MM.1S (cell line): ENCODE data around the gene YWHAG.

Source experiments
- DNase-seq: peaks from one replicate; pipeline ENCODE4 v3.0.0-alpha.2; 2015
- H2AFZ ChIP-seq: fragments of 300-600 bp; sonication (generic); 2 replicates; pipeline ENCODE4 v1.6.0; 2016; ENCODE audit warnings: antibody characterized with exemption, low read length
- H3F3A ChIP-seq: fragments of 300-600 bp; sonication (generic); 2 replicates; pipeline ENCODE4 v1.6.1; 2016; ENCODE audit warnings: mild to moderate bottlenecking, antibody characterized with exemption, low read length, moderate library complexity, mixed read lengths; ENCODE audit not compliant: insufficient read depth
- H3K27ac ChIP-seq: fragments of 300-600 bp; sonication (generic); 2 replicates; pipeline ENCODE4 v1.5.1; 2016; ENCODE audit warnings: mild to moderate bottlenecking, low read length
- H3K27me3 ChIP-seq: fragments of 300-600 bp; sonication (generic); replicated peaks from 2 replicates; pipeline ENCODE4 v1.6.0; 2016; ENCODE audit warnings: low read length; ENCODE audit not compliant: insufficient read depth
- H3K36me3 ChIP-seq: fragments of 300-600 bp; sonication (generic); replicated peaks from 2 replicates; pipeline ENCODE4 v1.6.1; 2016; ENCODE audit warnings: mild to moderate bottlenecking, low read length, mixed read lengths; ENCODE audit not compliant: insufficient read depth
- H3K4me1 ChIP-seq: fragments of 300-600 bp; sonication (generic); 2 replicates; pipeline ENCODE4 v1.6.1; 2016; ENCODE audit warnings: low read length, mixed read lengths
- H3K4me2 ChIP-seq: fragments of 300-600 bp; sonication (generic); 2 replicates; pipeline ENCODE4 v1.6.0; 2016; ENCODE audit warnings: low read depth, low read length
- H3K4me3 ChIP-seq: fragments of 300-600 bp; sonication (generic); 2 replicates; pipeline ENCODE4 v1.5.1; 2016; ENCODE audit warnings: low read length, mixed read lengths
- H3K79me2 ChIP-seq: fragments of 300-600 bp; sonication (generic); 2 replicates; pipeline ENCODE4 v1.6.1; 2016; ENCODE audit warnings: mixed run types, low read length, mixed read lengths
- H3K9ac ChIP-seq: fragments of 300-600 bp; sonication (generic); 2 replicates; pipeline ENCODE4 v1.6.1; 2016; ENCODE audit warnings: low read length, mixed read lengths
- H3K9me2 ChIP-seq: fragments of 300-600 bp; sonication (generic); replicated peaks from 2 replicates; pipeline ENCODE4 v1.6.1; 2016; ENCODE audit warnings: mild to moderate bottlenecking, low read length, mixed read lengths; ENCODE audit not compliant: insufficient read depth
- H3K9me3 ChIP-seq: fragments of 300-600 bp; sonication (generic); replicated peaks from 2 replicates; pipeline ENCODE4 v1.6.1; 2016; ENCODE audit warnings: mild to moderate bottlenecking, low read length, mixed read lengths; ENCODE audit not compliant: insufficient read depth
- H4K20me1 ChIP-seq: fragments of 300-600 bp; sonication (generic); 2 replicates; pipeline ENCODE4 v1.6.1; 2016; ENCODE audit warnings: mild to moderate bottlenecking, low read length, moderate library complexity, mixed read lengths; ENCODE audit not compliant: insufficient read depth
- EZH2 ChIP-seq: fragments of 300-600 bp; sonication (generic); optimal IDR thresholded peaks from 2 replicates; pipeline ENCODE3; 2017; ENCODE audit warnings: low read depth, mild to moderate bottlenecking, antibody characterized with exemption, low read length, mixed read lengths
- EZH2phosphoT487 ChIP-seq: fragments of 300-600 bp; sonication (generic); IDR thresholded peaks from 2 replicates; pipeline ENCODE4 v1.6.1; 2018; ENCODE audit warnings: antibody characterized with exemption, low read length
- TF ChIP-seq, protein P1 (sequence below): fragments of 300-600 bp; sonication (generic); IDR thresholded peaks from 2 replicates; pipeline ENCODE4 v1.5.1; 2016; ENCODE audit warnings: antibody characterized with exemption, low read length, mixed read lengths

The YWHAG gene

DNA sequence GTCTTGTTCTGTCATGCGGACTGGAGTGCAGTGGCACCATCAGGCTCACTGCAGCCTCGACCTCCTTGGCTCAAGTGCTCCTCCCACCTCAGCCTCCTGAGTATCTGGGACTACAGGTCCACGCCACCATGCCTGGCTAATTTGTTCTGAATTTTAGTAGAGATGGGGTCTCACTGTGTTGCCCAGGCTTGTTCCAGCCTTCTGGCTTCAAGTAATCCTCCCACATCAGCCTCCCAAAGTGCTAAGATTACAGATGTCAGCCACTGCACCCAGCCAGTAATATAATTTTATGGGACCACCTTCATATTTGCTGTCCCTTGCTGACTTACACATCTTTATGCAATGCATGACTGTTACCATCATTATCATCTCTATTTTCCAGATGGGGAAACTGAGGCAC, 57.8 kb downstream of the YWHAG start:
- H4K20me1 ChIP-seq, result no peaks in the 10 kb centered on the region
- TF ChIP-seq EZH2 (no peak), EZH2phosphoT487 (no peak)
- TF ChIP-seq, protein P1, sequence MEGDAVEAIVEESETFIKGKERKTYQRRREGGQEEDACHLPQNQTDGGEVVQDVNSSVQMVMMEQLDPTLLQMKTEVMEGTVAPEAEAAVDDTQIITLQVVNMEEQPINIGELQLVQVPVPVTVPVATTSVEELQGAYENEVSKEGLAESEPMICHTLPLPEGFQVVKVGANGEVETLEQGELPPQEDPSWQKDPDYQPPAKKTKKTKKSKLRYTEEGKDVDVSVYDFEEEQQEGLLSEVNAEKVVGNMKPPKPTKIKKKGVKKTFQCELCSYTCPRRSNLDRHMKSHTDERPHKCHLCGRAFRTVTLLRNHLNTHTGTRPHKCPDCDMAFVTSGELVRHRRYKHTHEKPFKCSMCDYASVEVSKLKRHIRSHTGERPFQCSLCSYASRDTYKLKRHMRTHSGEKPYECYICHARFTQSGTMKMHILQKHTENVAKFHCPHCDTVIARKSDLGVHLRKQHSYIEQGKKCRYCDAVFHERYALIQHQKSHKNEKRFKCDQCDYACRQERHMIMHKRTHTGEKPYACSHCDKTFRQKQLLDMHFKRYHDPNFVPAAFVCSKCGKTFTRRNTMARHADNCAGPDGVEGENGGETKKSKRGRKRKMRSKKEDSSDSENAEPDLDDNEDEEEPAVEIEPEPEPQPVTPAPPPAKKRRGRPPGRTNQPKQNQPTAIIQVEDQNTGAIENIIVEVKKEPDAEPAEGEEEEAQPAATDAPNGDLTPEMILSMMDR, result no peak
- no peaks in the 10 kb centered on the region for H3K4me1 ChIP-seq
- H3K9me3 ChIP-seq, result no peaks in the 10 kb centered on the region
- DNase-seq, result no peak
- H3K27me3 ChIP-seq, result peaks cover 10% of the 10 kb centered on the region; the same call in 1 of the 2 replicates
- no peak overlapping the region for H3K4me2 ChIP-seq
- H3K4me3 ChIP-seq, result no peak overlapping the region
- no peak overlapping the region for H2AFZ ChIP-seq
- H3F3A ChIP-seq, result no peaks in the 10 kb centered on the region; the same call in 1 of the 2 replicates
- H3K79me2 ChIP-seq, result no peaks in the 10 kb centered on the region
- no peak overlapping the region for H3K27ac ChIP-seq
- H3K9me2 ChIP-seq, result no peaks in the 10 kb centered on the region
- no peak overlapping the region for H3K9ac ChIP-seq
- H3K36me3 ChIP-seq, result no peaks in the 10 kb centered on the region

DNA sequence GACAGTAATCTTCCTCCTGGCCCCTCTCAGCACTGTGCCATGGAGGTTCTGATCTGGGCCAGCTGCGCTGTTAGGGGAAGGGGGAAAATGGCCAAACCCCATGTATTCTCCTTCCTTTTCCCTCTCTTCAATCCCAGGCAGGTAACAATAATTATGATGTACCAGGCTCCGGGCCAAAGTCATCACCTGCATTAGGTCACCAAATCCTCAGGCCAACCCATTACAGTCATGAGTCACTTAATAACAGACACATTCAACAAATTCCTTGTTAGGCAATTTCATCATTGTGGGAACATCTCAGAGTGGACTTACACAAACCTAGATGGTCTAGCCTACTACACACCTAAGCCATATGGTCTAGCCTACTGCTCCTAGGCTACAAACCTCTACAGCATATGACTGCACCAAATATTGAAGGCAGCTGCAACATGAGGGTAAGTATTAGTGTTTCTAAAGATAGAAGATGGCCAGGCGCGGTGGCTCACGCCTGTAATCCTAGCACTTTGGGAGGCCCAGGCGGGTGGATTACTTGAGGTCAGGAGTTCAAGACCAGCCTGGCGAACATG, 58.5 kb downstream of the YWHAG start:
- Histone ChIP-seq H3K27ac (no peak overlapping the region), H3F3A (no peaks in the 10 kb centered on the region; the same call in 1 of the 2 replicates), H3K4me1 (no peaks in the 10 kb centered on the region)

GRCh38 chr7:76296743-76297740, 61.7 kb downstream of the YWHAG start:
- Histone ChIP-seq H3K9ac (no peak overlapping the region), H3K27ac (no peak overlapping the region), H3K9me3 (no peaks in the 10 kb centered on the region), H3F3A (no peaks in the 10 kb centered on the region), H3K27me3 (peaks cover 4% of the 10 kb centered on the region; the same call in 1 of the 2 replicates), H4K20me1 (no peaks in the 10 kb centered on the region), H3K36me3 (no peaks in the 10 kb centered on the region), H3K4me1 (0 out of 2 replicates have a peak, but pooled peaks cover 4% of the 10 kb centered on the region), H3K9me2 (no peaks in the 10 kb centered on the region), H3K79me2 (no peaks in the 10 kb centered on the region), H2AFZ (no peak overlapping the region), H3K4me2 (no peak overlapping the region), H3K4me3 (no peak overlapping the region)
- TF ChIP-seq EZH2phosphoT487, result no peak
- no peak for TF ChIP-seq EZH2
- TF ChIP-seq, protein P1, result no peak
- DNase-seq, result no peak

More for the DNA sequence above, 58.5 kb downstream of the YWHAG start:
- no peak for DNase-seq
- Histone ChIP-seq H3K9ac (no peak overlapping the region), H3K9me3 (no peaks in the 10 kb centered on the region), H4K20me1 (no peaks in the 10 kb centered on the region), H3K4me2 (no peak overlapping the region), H3K27me3 (peaks cover 10% of the 10 kb centered on the region; the same call in 1 of the 2 replicates), H3K9me2 (no peaks in the 10 kb centered on the region), H2AFZ (no peak overlapping the region), H3K36me3 (no peaks in the 10 kb centered on the region), H3K4me3 (no peak overlapping the region), H3K79me2 (no peaks in the 10 kb centered on the region)
- TF ChIP-seq EZH2phosphoT487, result no peak
- TF ChIP-seq, protein P1, result no peak
- no peak for TF ChIP-seq EZH2
